ENCODE data around the gene GMEB2. TPM values are rescaled to one million over a fixed set of nuclear protein-coding genes. Genes with fewer than 3 reads are reported as not detected.
"Not testable (repeated sequence)": the region's sequence is repeated elsewhere in the genome, so short reads cannot be mapped to it uniquely, and the experiment has no call there.

Gene GMEB2
- polyA plus RNA-seq (2011; rRNA removed) = 6.3 and 7.3 TPM in 2 replicates
- polyA minus RNA-seq (2011; rRNA and poly(A)+ RNA removed) = 6.6 and 7.3 TPM in 2 replicates

- POLR2A ChIA-PET = interaction anchor here (0.6 to 1.4 kb wide), 8 partner anchors 11 to 89 kb away, joined by 3 to 9 read pairs (median 4); partner anchors contain the start of genes HELZ2, PTK6, RTEL1 and STMN3
Observed at GRCh38 chr20:63626424-63627128, at the start of gene GMEB2. Gene GMEB2 (minus strand): TSS chr20:63627101. CDS start chr20:63619397, 7,704 bp downstream.

GRCh38 chr20:63675681-63676368, 48.9 kb upstream of the GMEB2 start:
- H3K27me3 ChIP-seq (ENCODE audit: control insufficient read depth, insufficient read depth, low read length) = no peaks in the 10 kb centered on the region
- no peak for TF ChIP-seq CTCF (IDR thresholded peaks at IDR 0.05; ENCODE audit: low read depth, low read length)
- H3K9me3 ChIP-seq (ENCODE audit: control insufficient read depth, insufficient read depth, low read length) = no peaks in the 10 kb centered on the region; the same call in 1 of the 2 replicates
- ChIA-PET POLR2A (no interaction called here), CTCF (no interaction called here)
- no peak overlapping the region for H3K4me3 ChIP-seq (ENCODE audit: low read depth, low read length)
- no peak for DNase-seq (ENCODE audit: low read depth, low spot score)
- H3K27ac ChIP-seq (ENCODE audit: low read depth, low read length) = no peak overlapping the region

More at GRCh38 chr20:63626424-63627128, at the start of gene GMEB2:
- H3K4me3 ChIP-seq (ENCODE audit: low read depth, low read length) = peak within 1 kb of the TSS; percentile 89
- no peaks in the 10 kb centered on the region for H3K27me3 ChIP-seq (ENCODE audit: control insufficient read depth, insufficient read depth, low read length)
- peak within 1 kb of the TSS; percentile 39 for H3K27ac ChIP-seq (ENCODE audit: low read depth, low read length)
- DNase-seq (ENCODE audit: low read depth, low spot score) = no peak
- TF ChIP-seq CTCF (IDR thresholded peaks at IDR 0.05; ENCODE audit: low read depth, low read length) = no peak
- CTCF ChIA-PET = no interaction called here
- H3K9me3 ChIP-seq (ENCODE audit: control insufficient read depth, insufficient read depth, low read length) = no peaks in the 10 kb centered on the region

- H3K9me3 ChIP-seq (ENCODE audit: control insufficient read depth, insufficient read depth, low read length) = no peaks in the 10 kb centered on the region; the same call in 1 of the 2 replicates
- H3K27ac ChIP-seq (ENCODE audit: low read depth, low read length) = no peak overlapping the region
- H3K27me3 ChIP-seq (ENCODE audit: control insufficient read depth, insufficient read depth, low read length) = no peaks in the 10 kb centered on the region
- DNase-seq (ENCODE audit: low read depth, low spot score) = no peak
- ChIA-PET CTCF (no interaction called here), POLR2A (no interaction called here)
- H3K4me3 ChIP-seq (ENCODE audit: low read depth, low read length) = no peak overlapping the region
- no peak for TF ChIP-seq CTCF (IDR thresholded peaks at IDR 0.05; ENCODE audit: low read depth, low read length)
Observed at GRCh38 chr20:63673951-63674350, 47.0 kb upstream of the GMEB2 start.

- POLR2A ChIA-PET = no interaction called here
Observed at GRCh38 chr20:63672666-63673065, 45.8 kb upstream of the GMEB2 start.

GRCh38 chr20:63671695-63672094, 44.8 kb upstream of the GMEB2 start:
- H3K27ac ChIP-seq (ENCODE audit: low read depth, low read length); H3K27me3 ChIP-seq (ENCODE audit: control insufficient read depth, insufficient read depth, low read length); H3K9me3 ChIP-seq (ENCODE audit: control insufficient read depth, insufficient read depth, low read length); POLR2A ChIA-PET; H3K4me3 ChIP-seq (ENCODE audit: low read depth, low read length); CTCF ChIA-PET; DNase-seq (ENCODE audit: low read depth, low spot score): not testable (repeated sequence)

More at GRCh38 chr20:63672666-63673065, 45.8 kb upstream of the GMEB2 start:
- Histone ChIP-seq H3K4me3 (ENCODE audit: low read depth, low read length) (no peak overlapping the region), H3K9me3 (ENCODE audit: control insufficient read depth, insufficient read depth, low read length) (no peaks in the 10 kb centered on the region; the same call in 1 of the 2 replicates), H3K27ac (ENCODE audit: low read depth, low read length) (no peak overlapping the region), H3K27me3 (ENCODE audit: control insufficient read depth, insufficient read depth, low read length) (no peaks in the 10 kb centered on the region)
- no peak for DNase-seq (ENCODE audit: low read depth, low spot score)
- no peak for TF ChIP-seq CTCF (IDR thresholded peaks at IDR 0.05; ENCODE audit: low read depth, low read length)
- CTCF ChIA-PET = no interaction called here
